ENCODE measurements around the gene CXCL6. TPM values are rescaled to one million over a fixed set of nuclear protein-coding genes. Genes with fewer than 3 reads are reported as not detected.
A peak's percentile ranks its signal among the peaks of the same experiment; 100 is the strongest.

The CXCL6 gene
- 0.51 TPM for total RNA-seq

GRCh38 chr4:73836373-73837279 lies at the start of gene CXCL6:
CXCL6 (plus strand) TSS chr4:73836678; CDS start chr4:73836751, 73 bp downstream.
- DNase-seq = peak; percentile 26

GRCh38 chr4:73788411-73788810 lies 48.1 kb upstream of the CXCL6 start:
- no peak for DNase-seq

GRCh38 chr4:73798842-73799241 lies 37.6 kb upstream of the CXCL6 start:
- DNase-seq = no peak

- no peak for DNase-seq
These were observed 36.3 kb upstream of the CXCL6 start for GRCh38 chr4:73800206-73800605.

GRCh38 chr4:73801692-73802091 lies 34.8 kb upstream of the CXCL6 start:
- DNase-seq = no peak

GRCh38 chr4:73803213-73803612 lies 33.3 kb upstream of the CXCL6 start:
- DNase-seq = no peak

- DNase-seq = no peak
These were observed 26.3 kb upstream of the CXCL6 start for GRCh38 chr4:73810191-73810590.

- DNase-seq = no peak
These were observed 24.6 kb upstream of the CXCL6 start for GRCh38 chr4:73811841-73812240.

GRCh38 chr4:73814679-73815078 lies 21.8 kb upstream of the CXCL6 start:
- DNase-seq = no peak

GRCh38 chr4:73815145-73815544 lies 21.3 kb upstream of the CXCL6 start:
- DNase-seq = no peak

GRCh38 chr4:73816814-73817213 lies 19.7 kb upstream of the CXCL6 start:
- no peak for DNase-seq

- no peak for DNase-seq
These were observed 19.1 kb upstream of the CXCL6 start for GRCh38 chr4:73817341-73817740.

GRCh38 chr4:73821325-73821724 lies 15.2 kb upstream of the CXCL6 start:
- DNase-seq = no peak

- DNase-seq = no peak
These were observed 14.1 kb upstream of the CXCL6 start for GRCh38 chr4:73822389-73822788.

GRCh38 chr4:73822812-73823504 lies 13.5 kb upstream of the CXCL6 start:
- no peak for DNase-seq

GRCh38 chr4:73823760-73824159 lies 12.7 kb upstream of the CXCL6 start:
- DNase-seq = no peak

GRCh38 chr4:73828956-73829355 lies 7.5 kb upstream of the CXCL6 start:
- no peak for DNase-seq

GRCh38 chr4:73831569-73831968 lies 4.9 kb upstream of the CXCL6 start:
- no peak for DNase-seq

- no peak for DNase-seq
These were observed 3.7 kb upstream of the CXCL6 start for GRCh38 chr4:73832651-73833237.

GRCh38 chr4:73839071-73839470 lies 2.6 kb downstream of the CXCL6 start:
- DNase-seq = no peak

- DNase-seq = no peak
These were observed 3.2 kb downstream of the CXCL6 start for GRCh38 chr4:73839715-73840114.

GRCh38 chr4:73841243-73841925 lies 4.9 kb downstream of the CXCL6 start:
- no peak for DNase-seq

- DNase-seq = no peak
These were observed 6.2 kb downstream of the CXCL6 start for GRCh38 chr4:73842696-73843095.

Data from tongue (tissue), 2 donors.